Stimulated activated CD4-positive, alpha-beta T cell treated with anti-CD3 and anti-CD28 coated beads, TNF-alpha, amount 100 ng/mL, for 24 hours (primary cell): Measurements from ENCODE around the gene DPP3.

Source experiments
- DNase-seq, 3 experiments: peaks; one replicate each; pipeline ENCODE4 v3.0.0-alpha.2; 2020; ENCODE audit warnings: low read depth in 3 of 3

The DPP3 gene

DNA sequence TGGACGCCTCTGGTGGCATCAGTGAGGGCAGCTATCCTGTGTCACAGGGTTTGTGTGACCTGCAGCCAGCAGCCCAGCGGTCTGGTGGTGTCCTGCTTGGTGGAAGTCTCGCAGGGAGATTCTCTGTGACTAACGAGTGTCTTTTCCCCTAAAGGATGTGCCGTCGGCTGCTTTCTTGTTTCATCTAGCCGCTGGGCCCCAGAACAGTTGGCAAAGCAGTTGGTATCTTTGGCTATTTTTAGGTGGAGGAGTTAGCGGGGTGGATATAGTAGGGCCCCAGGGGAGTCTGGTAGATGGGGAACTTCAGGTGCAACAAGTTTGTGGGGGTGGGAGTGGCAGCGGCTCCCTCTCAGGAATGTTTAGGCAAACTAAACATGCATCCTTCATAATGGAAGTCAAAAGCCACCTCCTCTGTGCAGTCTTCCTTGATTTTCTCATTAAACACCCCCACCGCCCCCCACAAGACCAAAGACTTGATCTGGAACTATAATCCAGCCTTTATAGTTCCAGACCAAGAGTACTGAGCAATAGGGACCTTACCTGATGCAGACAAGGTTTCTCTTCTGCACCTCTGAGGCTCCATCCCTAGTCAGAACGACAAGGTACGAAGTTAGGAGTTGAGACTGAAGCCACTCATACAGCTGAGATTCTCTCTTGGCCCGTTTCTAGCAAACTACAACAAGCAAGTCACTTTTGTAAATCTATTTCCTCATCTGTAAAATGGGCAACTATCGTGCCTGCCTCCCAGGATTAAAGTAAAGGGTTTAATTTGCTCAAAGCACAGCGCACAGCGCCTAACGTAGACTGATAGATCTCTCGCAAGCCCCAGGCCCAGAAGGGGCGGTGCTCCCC, 14.6 kb upstream of the DPP3 start:
- no peak for DNase-seq

DNA sequence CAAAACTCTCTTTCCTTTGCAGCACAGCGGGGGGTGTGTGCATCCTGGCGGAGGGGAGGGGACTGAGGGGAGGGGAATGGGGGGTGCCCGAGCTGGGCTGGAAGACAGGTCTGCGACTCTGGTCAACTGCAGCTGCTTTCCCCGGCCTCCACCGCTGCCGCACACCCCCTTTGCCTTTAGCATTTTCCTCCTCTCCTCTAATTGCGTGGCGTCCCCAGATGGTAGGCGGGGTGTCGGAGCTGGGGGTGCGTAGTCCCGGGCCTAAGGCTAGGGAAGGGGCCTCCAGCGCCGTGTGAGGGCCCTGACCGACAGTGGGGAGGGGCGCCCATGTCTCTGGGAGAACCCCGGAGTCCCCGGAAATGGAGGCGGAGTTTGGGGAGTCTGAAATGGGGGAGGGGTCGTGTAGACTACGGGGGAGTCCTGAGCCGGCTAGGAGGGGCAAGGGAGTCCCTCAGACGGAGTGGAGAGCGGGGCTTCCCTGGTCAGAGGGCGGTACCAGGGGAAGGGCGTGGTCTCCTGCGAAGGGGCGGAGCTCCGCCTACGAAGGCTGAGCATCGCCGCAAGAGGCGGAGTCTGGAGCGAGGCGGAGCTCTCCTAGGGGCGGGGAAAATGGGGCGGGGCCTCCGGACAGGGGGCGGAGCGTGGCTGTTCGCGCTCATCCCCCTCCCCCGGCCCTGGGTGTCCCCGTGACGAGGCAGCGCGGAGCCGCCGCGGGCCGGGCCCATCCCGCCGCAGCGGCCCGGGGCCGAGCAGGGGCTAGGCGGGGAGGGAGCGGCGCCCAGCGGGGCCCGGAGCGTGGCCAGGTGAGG, 13.8 kb upstream of the DPP3 start, which contains the start of gene PELI3:
Gene PELI3, plus strand, starts transcription at position 681 of the 809 bp plus-strand sequence. CDS start 1,224 bp downstream, outside the sequence.
- peak; percentile 91 to 94 (median 92) for DNase-seq

DNA sequence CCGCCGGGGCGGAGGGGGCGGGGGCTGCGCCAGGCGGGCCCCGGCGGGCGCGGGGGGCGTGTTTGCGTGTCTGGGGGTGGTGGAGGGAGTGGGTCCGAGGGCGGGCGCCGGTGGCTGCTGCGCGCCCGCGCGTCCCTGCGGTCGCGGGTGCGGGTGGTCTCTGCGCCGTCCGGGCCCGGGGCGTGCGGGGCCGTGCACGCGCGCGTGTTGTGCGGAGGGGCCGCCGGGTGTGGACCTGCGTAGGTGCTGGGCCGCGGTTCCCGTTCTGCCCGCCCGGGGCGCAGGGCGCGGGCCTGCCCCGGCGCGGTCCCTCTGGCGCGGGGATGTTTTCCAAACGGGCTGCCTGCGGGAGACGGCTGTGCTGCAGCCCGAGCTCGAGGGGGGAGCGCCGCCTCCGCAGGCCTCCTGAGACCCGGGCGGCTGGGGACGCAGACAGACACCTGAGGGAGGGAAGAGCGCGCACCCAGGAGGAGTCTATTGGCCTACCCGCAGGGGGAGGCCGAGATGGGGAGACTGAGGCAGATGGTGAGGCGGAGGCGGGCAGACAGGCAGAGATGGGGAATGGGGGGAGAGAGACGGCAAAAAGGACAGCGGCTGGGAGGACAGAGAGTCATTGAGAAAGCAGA, 13.1 kb upstream of the DPP3 start:
- DNase-seq: peak in 1 of 3 experiments; percentile 35

DNA sequence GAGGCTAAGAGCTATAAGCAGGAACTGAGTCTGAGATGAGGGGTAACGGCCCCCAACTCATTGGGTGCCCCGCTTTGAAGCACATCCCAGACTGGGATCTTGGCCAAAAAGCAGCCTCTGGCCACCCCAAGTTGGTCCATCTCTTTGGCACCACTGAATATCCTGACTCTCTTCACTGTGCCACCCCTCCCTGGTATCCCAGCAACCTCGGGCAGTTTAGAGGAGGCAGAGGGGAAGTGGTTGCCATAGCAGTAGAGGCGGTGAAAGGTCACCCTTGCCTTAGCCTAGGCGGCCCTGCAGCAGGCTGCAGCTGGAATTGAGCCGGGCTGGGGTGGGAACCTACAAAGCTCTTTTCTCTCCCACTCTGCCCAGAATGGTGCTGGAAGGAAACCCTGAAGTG, 12.5 kb upstream of the DPP3 start:
- peak in 1 of 3 experiments; percentile 19 for DNase-seq

DNA sequence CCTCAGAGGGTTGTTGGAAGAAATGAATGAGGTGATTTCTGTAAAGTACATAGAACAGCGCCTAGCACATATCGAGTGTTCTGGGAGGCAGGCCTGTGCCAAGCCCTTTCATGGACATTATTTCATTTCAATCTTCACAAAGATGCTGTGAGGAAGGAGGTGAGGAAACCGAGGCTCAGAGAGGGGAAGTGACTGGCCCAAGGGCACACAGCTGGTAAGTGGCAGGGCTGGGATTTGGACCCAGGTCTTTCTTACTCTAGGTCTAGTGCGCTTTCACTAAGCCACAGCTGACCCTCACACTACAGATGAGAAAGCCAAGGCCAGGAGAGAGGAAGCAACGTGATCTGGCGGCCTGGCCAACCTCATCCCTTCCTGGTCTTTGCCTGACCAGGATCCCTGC, 11.5 kb upstream of the DPP3 start:
- no peak for DNase-seq

DNA sequence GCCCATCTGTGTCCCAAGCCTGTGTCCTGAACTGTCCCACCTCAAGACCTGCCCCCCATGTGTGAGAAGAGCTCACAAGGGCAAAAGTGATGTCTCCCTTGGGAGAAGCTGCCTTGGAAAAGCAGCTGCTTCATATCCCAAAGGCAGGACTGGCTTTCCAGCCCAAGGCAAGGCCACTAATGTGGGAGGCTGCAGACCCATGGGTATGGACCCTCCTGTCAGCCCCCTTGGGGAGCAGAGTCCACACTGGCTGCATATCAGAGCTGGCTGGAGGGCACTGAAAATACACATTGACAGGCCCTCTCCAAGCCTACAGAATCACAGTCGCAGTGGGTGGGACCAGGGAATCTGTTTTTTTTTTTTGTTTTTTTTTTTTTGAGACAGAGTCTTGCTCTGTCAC, 10.8 kb upstream of the DPP3 start:
- DNase-seq: no peak

DNA sequence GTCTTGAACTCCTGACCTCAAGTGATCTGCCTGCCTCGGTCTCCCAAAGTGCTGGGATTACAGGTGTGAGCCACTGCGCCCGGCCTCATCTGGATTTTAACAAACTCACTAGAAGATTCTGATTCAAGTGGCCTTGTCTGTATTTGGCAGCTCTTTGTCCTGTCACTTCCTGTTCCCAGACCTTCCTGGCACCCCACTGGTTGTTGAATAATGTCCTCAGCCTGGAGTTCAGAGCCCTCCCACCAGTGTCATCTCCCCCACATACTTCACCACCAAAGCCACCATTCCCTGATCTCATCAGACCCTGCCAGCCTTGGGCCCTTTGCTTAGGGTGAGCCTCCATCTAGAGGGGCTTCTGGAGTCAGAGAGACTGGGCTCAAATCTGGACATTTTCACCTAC, 10.2 kb upstream of the DPP3 start:
- DNase-seq: no peak

DNA sequence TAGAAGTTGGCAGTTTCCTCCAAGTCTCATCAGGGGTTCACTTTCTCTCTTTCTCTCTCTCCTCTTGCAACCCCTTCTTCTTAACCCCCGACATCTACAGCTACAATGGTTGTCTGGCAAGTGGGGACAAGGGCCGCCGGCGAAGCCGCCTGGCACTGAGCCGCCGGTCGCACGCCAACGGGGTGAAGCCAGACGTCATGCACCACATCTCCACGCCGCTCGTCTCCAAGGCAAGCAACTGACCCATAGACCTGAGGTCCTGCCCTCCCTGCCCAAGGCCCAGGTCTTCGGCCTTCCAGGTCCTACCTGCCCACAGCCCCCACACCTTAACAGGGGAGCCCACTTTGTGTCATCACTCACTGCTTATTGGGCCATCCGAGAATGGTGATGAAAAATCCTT, 9.1 kb upstream of the DPP3 start:
- no peak for DNase-seq

DNA sequence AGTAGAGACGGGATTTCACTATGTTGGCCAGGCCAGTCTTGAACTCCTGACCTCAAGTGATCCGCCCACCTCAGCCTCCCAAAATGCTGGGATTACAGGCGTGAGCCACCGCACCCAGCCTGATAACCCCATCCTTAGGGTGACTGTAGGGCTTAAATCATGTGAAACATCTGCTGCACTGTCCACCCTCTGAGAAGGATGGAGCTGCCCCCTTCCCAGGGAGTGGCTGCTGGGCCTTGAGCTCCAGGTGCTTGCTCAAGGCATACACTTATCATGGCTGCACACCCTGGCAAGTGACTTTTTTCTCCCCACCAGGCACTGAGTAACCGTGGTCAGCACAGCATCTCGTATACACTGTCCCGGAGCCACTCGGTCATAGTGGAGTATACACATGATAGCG, 8.2 kb upstream of the DPP3 start:
- no peak for DNase-seq

DNA sequence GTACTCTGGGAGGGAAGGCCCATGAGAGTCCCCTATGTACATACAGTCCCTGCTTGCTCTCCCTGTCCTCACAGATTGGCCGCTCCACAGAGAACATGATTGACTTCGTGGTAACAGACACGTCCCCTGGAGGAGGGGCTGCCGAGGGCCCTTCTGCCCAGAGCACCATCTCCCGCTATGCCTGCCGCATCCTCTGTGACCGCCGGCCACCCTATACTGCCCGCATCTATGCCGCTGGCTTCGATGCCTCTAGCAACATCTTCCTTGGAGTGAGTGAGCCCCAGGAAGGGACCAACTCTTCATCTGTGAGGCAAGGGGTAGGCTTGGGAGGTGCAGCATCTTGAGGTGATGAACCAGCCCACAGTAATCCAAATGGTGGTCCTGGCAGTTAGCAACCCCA, 7.1 kb upstream of the DPP3 start:
- no peak for DNase-seq

DNA sequence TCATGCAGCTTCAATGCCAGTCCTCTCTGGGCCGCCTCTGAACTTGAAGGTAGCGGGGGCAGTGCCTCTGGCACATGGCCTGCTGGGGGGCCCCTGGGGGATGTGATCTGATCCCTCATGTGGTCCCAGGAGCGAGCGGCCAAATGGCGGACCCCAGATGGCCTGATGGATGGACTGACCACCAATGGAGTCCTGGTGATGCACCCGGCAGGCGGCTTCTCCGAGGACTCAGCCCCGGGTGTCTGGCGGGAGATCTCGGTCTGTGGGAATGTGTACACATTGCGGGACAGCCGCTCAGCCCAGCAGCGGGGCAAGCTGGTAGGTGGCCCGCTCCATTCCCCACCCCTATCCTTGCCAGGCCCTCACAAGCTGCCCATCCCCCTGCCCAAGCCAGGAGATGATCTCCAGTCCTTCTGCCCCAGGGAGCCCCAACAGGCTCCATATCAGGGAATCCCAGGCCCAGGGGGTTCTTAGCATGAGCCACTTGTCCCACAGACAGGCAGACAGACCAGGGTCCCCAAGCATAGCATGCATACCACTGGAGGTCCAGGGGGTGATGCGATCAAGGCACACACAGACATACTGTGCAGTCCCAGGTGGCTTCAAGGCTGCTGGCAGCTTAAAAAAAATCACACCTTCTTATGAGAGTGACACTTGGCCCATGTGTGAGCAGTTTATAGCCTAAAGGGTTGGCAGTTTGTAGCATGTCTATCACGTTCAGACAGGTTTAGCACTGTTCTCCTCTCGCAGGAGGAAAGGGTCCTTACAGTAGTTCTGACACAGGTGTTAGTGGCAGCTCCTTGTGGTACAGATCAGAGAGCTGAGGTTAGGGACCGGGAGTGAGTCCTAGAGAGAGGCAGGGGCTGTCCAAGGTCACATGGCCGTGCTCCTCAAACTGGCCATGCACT, 6.4 kb upstream of the DPP3 start:
- no peak for DNase-seq

DNA sequence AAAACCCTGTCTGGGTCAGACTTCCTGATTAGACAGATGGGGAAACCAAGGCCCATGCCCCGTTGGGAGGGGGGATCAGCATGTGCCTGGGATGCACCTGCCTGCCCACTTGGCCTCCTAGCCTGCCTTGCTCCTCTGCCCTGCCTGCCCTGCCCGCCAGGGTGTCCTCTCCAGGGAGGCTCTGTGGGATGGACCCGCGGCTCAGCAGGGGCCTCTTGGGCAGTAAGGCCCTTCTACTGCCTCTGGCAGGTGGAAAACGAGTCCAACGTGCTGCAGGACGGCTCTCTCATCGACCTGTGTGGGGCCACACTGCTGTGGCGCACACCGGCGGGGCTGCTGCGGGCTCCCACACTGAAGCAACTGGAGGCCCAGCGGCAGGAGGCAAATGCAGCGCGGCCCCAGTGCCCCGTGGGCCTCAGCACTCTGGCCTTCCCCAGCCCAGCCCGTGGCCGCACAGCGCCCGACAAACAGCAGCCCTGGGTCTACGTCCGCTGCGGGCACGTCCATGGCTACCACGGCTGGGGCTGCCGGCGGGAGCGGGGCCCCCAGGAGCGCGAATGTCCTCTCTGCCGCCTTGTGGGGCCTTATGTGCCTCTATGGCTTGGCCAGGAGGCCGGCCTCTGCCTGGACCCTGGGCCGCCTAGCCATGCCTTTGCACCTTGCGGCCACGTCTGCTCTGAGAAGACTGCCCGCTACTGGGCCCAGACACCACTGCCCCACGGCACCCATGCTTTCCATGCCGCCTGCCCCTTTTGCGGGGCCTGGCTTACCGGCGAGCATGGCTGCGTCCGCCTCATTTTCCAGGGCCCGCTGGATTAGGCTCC, 4.7 kb upstream of the DPP3 start:
- no peak for DNase-seq

DNA sequence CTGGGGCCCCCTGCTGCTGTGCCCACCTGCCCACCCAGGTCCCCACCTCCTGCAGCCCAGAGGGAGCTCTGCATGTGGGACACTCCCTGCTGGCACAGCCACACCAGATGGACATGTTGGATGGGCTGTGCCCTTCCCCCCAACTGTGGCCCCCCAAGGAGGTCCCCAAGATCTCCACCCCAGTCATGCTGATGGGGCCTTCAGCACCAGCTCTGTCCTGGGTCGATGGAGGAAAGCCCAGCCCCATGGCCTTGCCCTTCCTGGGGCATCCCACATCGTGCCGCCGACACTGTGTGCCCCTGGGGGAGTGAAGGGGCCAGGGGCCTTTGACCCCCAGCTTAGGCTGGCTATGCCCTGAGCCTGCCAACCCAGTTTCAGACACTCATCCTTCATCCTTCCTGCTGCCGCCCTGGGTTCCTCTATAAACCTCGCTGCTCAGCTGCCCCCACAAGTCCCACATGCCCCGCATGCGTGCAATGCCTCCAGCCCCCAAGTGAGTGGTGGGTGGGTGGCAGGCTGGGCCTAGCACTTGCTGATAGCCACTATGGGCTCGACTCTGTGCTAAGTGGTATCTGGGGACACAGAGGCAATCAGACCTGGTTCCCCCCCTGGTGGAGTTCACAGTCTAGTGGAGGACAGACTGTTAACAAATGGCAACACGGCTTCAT, 3.9 kb upstream of the DPP3 start:
- no peak for DNase-seq

DNA sequence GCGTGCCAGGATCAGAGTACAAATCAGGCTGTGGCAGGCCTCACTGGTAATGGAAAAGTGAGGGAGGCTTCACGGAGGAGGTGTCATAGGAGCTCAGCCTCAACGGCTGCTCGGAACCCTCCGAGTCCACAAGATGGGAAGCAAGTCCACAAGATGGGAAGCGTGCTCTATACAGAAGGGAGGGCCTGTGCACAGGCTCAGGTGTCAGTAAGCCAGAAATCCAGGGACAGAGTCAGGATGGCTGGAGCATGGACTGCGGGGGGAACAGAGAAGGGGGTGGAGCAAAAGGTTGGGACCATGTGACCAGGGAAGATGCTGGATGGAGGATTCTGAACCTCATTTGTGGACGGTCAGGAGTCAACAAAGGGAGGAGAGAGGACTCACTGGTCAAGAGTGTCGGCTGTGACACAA, 3.4 kb upstream of the DPP3 start:
- no peak for DNase-seq

DNA sequence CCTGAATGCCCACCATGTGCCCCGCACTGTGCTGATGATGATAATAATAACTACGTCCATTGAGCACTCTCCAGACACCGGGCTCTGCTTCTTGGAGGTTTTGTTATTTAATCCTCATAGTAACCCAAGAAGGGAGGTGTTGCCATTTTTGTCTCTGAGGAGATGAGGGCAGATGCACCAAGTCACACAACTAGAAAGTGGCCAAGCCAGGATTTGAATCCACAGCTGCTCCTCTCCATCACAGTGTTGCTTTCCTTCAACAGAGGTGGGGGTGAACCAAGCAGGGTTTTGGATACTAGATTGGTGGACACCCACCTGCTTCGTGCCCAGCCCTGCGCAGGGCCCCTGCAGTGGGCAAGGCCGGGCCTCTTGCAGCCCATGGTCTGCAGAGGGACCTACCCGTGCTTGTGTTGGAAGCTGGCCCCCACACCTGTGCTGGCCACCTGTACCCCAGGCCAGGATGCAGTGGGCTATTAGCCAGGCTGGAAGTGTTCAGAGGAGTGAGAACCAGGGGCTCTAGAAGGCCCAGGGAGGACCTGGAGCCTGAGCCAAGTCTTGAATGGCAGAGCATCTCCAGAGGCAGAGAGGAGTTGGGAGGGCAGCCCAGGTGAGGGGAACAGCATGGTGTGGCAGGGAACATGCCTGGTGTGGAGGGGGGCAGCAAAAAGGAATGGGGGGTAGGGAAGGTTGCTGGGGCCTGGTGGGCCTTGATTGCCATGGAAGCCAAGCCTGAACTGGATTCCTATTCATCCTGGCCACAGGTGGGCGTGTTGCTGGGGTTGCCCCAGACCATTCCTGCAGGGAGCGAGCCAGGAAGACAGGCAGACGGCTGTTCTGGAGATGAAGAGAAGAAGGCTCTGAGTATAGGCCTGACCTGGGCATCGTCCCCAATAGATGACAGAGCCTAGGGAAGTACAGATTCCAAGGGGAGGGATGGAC, 2.7 kb upstream of the DPP3 start:
- DNase-seq: no peak

DNA sequence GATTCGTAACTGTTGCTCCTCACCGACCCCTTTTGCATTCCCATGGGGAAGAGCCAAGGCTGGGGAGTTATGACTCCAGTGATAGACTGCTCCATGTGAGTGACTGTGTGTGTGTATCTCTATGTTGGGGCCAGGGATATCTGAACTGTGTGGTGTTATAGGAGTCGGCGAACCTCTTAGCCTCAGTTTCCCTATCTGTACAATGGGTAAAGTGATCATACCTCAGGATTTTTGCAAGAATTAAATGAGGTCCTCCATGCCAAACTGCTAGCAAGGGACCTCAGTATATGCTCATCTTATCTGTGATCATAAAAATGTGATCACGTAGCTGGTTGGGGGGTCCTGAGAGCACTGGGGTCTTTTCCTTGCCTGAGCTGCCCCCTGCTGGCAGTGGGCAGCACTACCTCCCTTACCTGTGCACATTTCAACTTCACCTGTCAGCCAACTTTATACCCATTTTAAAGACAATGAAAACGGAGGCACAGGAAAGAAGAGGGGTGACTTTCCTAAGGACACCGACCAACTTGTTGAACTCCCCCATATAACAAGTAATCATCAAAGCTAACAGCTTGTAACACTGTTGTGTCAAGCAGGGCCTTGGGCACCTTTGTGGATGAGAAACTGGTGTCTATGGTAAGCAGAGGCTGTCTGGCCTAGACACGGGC, 1.4 kb upstream of the DPP3 start:
- peak in 1 of 3 experiments; percentile 22 for DNase-seq

DNA sequence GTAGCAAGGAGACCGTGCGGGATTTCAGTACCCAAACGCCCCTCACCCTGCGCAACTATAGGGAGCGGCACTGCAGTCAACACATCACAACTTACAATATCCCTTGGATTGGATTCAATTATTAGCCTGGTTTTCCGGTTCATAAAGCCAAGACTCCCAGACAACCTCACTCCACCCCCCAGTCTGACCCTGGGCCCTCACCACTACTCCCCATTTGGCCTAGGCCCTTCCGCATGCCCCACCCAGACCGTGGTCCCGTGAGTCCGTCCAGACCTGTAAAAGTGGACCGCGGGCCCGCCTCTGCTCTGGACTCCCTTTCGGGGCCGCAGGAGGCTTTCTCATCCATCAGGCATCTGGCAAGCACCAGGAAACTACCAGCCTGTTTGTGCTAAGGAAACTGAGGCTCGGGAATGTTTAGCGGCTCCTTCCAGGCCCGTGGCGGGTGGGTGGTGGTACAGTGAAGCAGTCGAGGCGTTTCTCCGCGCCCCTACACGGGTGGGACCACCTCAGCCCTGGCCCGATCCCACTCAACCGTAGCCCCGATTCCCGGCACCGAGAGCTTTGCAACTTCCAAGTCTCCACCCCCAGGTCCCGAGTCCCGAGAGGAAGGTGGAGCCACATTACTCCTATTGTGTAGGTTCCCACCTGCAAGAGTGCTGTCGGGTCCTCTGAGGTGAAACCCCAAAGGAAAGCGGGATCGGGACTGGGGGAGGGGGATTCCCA, 679 bp upstream of the DPP3 start:
- DNase-seq: no peak
